Measurements from ENCODE around the gene BAZ1B. TPM values are rescaled to one million over a fixed set of nuclear protein-coding genes. Genes with fewer than 3 reads are reported as not detected.

The BAZ1B gene
- total RNA-seq, 4 donors from 2014 or later = 31.2 to 47.0 (median 42.0) TPM

DNA sequence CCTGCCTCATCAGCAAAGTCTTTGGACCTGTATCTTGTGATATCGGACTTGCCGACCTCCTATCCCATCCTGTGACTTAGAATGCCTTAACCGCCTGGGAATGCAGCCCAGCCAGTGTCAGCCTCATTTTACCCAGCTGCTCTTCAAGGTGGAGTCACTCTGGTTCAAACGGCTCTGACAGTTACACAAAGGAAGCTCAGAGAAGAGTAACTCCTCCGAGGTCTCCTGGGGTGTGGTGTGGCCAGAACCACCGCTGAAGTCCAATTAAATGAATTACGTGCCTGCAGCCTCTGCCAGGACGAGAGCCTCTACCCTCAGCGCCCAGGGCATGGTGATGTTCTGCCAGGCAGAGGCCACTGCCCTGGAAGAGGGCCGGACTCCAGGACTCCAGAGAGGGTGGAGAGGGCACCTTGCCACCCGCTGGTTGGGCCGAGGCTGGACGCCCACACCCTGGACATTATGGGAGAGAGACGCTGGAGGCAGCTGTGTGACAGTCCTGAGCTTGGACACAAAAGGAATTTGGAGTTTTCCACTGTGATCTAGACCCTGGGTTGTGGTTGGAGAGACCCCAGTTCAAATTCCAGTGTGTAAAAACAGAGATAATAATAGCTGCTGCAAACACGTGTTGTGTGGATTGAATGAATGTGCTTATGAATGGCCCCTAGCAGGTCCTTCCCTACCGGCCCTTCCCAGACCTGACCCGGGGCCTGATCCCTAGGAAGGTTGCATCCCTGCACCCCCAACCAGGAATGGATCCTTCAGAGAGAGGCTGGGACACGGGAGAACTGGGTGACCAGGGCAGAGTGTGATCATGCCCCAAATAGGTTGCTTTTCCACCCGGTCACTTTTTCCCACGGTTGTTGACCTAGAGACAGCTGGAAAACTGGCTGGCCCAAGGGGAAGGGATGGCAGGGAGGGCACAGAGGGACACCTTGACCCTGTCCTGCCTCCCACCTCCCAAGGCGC, 126.3 kb downstream of the BAZ1B start:
- H3K4me3 ChIP-seq = peak overlapping the region in 2 of 4 donors; percentile 57 to 58
- intact Hi-C loops (cut with DNase I; ENCODE audit: low total_unique reads) (loop anchor here (5.0 kb wide), 3 partner anchors 36 to 161 kb away; partner anchors contain the start of genes BCL7B and FZD9), in situ Hi-C loops (cut with MboI; ENCODE audit: low sequenced_read_pairs in 4 of 4) (no loop called here)
- DNase-seq (peak; percentile 51 to 71), ATAC-seq (peak; percentile 34 to 42)
- H3K27ac ChIP-seq = peak overlapping the region; percentile 83 to 97 (median 90)
- TF ChIP-seq POLR2A (IDR thresholded peaks at IDR 0.05) (no peak), CTCF (IDR thresholded peaks at IDR 0.05 in 4 of 5, conservative IDR thresholded peaks at IDR 0.05 in 1 of 5) (no peak)
- no peaks in the 10 kb centered on the region for H3K36me3 ChIP-seq
- peaks cover 20 to 24% of the 10 kb centered on the region in 2 donors for H3K4me1 ChIP-seq
- H3K27me3 ChIP-seq = no peaks in the 10 kb centered on the region
- no peaks in the 10 kb centered on the region for H3K9me3 ChIP-seq

DNA sequence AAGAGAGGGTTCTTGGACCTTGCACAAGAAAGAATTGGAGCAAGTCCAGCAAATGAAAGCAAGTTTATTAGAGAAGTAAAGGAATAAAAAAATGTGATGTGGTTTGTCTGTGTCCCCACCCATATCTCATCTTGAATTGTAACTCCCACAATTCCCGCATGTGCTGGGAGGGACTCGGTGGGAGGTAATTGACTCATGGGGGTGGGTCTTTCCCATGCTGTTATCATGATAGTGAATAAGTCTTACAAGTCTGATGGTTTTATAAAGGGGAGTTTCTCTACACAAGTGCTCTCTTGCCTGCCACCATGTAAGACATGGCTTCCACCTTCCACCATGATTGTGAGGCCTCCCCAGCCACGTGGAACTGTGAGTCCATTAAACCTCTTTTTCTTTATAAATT, 127.7 kb downstream of the BAZ1B start:
- H3K4me1 ChIP-seq = peaks cover 20 to 24% of the 10 kb centered on the region in 2 donors
- intact Hi-C loops (cut with DNase I; ENCODE audit: low total_unique reads) (no loop called here), in situ Hi-C loops (cut with MboI; ENCODE audit: low sequenced_read_pairs in 4 of 4) (no loop called here)
- no peak overlapping the region for H3K27ac ChIP-seq
- ATAC-seq = no peak
- H3K4me3 ChIP-seq = no peak overlapping the region
- TF ChIP-seq CTCF (IDR thresholded peaks at IDR 0.05 in 4 of 5, conservative IDR thresholded peaks at IDR 0.05 in 1 of 5) = no peak
- no peak for TF ChIP-seq POLR2A (IDR thresholded peaks at IDR 0.05)
- no peak for DNase-seq
- H3K9me3 ChIP-seq = no peaks in the 10 kb centered on the region
- no peaks in the 10 kb centered on the region for H3K27me3 ChIP-seq
- H3K36me3 ChIP-seq = no peaks in the 10 kb centered on the region

- Histone ChIP-seq H3K4me1 (peaks cover 4 to 9% of the 10 kb centered on the region in 2 donors), H3K27ac (no peak overlapping the region), H3K36me3 (no peaks in the 10 kb centered on the region), H3K27me3 (no peaks in the 10 kb centered on the region), H3K9me3 (peaks cover 0 to 18% (median 3%) of the 10 kb centered on the region in 3 donors), H3K4me3 (no peak overlapping the region)
- no peak for DNase-seq
- intact Hi-C loops (cut with DNase I; ENCODE audit: low total_unique reads) (no loop called here), in situ Hi-C loops (cut with MboI; ENCODE audit: low sequenced_read_pairs in 4 of 4) (no loop called here)
- no peak for ATAC-seq
- TF ChIP-seq CTCF (IDR thresholded peaks at IDR 0.05 in 4 of 5, conservative IDR thresholded peaks at IDR 0.05 in 1 of 5) = no peak
- no peak for TF ChIP-seq POLR2A (IDR thresholded peaks at IDR 0.05)
Measured at GRCh38 chr7:73391396-73391795, 130.7 kb downstream of the BAZ1B start.

Other genes starting within 250 kb of the BAZ1B start
- 10 to 100 TPM; 35.2 to 48.3 (median 38.9) TPM for gene NSUN5, start 213.5 kb downstream of the BAZ1B start, total RNA-seq
- under 1 TPM in 1 of 4 donors, not detected in 3; 0.41 TPM for gene TRIM50, start 194.2 kb downstream of the BAZ1B start, total RNA-seq
- gene FKBP6, start 194.1 kb downstream of the BAZ1B start, total RNA-seq = not detected
- 10 to 100 TPM in 3 of 4 donors, 1 to 10 TPM in 1; 9.1 to 22.0 (median 11.7) TPM for gene FZD9, start 88.5 kb downstream of the BAZ1B start, total RNA-seq
- 100 to 1,000 TPM; 107 to 166 (median 119) TPM for gene BCL7B, start 35.4 kb upstream of the BAZ1B start, total RNA-seq
- 10 to 100 TPM; 14.4 to 32.9 (median 22.0) TPM for gene TBL2, start 56.3 kb upstream of the BAZ1B start, total RNA-seq
- gene MLXIPL, start 102.2 kb upstream of the BAZ1B start, total RNA-seq = 100 to 1,000 TPM in 1 of 4 donors, 10 to 100 TPM in 1, 1 to 10 TPM in 2; 7.6 to 107 (median 29.2) TPM
- gene VPS37D, start 145.5 kb upstream of the BAZ1B start, total RNA-seq = 1 to 10 TPM in 2 of 4 donors, under 1 TPM in 2; 0.64 to 2.5 (median 1.4) TPM
- 10 to 100 TPM in 1 of 4 donors, 1 to 10 TPM in 3; 3.9 to 10.5 (median 5.6) TPM for gene DNAJC30, start 161.2 kb upstream of the BAZ1B start, total RNA-seq
- gene BUD23, start 161.3 kb upstream of the BAZ1B start, total RNA-seq = 100 to 1,000 TPM in 3 of 4 donors, 10 to 100 TPM in 1; 83.9 to 128 (median 114) TPM
- 1 to 10 TPM in 3 of 4 donors, under 1 TPM in 1; 0.83 to 8.1 (median 3.2) TPM for gene STX1A, start 197.4 kb upstream of the BAZ1B start, total RNA-seq
- 1 to 10 TPM; 3.2 to 9.4 (median 7.6) TPM for gene ABHD11, start 216.5 kb upstream of the BAZ1B start, total RNA-seq
- gene CLDN3, start 248.0 kb upstream of the BAZ1B start, total RNA-seq = 1 to 10 TPM in 1 of 4 donors, not detected in 3; 5.0 TPM